ENCODE measurements around the gene LIFR. TPM values are rescaled to one million over a fixed set of nuclear protein-coding genes. Genes with fewer than 3 reads are reported as not detected.

The LIFR gene
- total RNA-seq, 1 donor from 2014 or later = 21.3 TPM

DNA sequence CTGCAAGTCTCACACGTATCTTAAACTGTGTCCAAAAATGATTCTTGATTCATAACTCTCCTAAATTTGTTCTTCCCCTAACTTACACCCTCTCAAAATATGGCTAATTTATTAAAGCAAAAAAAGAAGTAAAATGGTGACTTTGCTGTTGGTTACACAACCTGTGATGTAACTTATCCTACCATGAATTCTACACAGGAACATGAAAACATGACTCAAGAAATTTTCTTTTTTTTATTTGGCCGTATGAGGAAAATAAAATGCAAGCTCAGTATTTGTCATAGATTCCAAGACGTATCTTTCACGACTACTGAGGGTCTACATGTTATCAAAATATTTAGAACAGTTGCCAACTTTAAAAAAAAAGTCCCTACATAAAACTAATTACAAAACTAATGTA is 9.2 kb downstream of the LIFR start:
- no peak for DNase-seq (ENCODE audit: low read depth, low spot score)
- Mint-ChIP-seq H3K27me3 (ENCODE audit: low read depth) (no peaks in the 10 kb centered on the region), H3K36me3 (ENCODE audit: low read depth) (no peaks in the 10 kb centered on the region), H3K4me1 (no peaks in the 10 kb centered on the region), H3K4me3 (no peak overlapping the region), H3K9me3 (no peaks in the 10 kb centered on the region), H3K27ac (ENCODE audit: unreplicated experiment) (no peak overlapping the region)
- TF ChIP-seq, protein P1, sequence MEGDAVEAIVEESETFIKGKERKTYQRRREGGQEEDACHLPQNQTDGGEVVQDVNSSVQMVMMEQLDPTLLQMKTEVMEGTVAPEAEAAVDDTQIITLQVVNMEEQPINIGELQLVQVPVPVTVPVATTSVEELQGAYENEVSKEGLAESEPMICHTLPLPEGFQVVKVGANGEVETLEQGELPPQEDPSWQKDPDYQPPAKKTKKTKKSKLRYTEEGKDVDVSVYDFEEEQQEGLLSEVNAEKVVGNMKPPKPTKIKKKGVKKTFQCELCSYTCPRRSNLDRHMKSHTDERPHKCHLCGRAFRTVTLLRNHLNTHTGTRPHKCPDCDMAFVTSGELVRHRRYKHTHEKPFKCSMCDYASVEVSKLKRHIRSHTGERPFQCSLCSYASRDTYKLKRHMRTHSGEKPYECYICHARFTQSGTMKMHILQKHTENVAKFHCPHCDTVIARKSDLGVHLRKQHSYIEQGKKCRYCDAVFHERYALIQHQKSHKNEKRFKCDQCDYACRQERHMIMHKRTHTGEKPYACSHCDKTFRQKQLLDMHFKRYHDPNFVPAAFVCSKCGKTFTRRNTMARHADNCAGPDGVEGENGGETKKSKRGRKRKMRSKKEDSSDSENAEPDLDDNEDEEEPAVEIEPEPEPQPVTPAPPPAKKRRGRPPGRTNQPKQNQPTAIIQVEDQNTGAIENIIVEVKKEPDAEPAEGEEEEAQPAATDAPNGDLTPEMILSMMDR (conservative IDR thresholded peaks at IDR 0.05) = no peak

DNA sequence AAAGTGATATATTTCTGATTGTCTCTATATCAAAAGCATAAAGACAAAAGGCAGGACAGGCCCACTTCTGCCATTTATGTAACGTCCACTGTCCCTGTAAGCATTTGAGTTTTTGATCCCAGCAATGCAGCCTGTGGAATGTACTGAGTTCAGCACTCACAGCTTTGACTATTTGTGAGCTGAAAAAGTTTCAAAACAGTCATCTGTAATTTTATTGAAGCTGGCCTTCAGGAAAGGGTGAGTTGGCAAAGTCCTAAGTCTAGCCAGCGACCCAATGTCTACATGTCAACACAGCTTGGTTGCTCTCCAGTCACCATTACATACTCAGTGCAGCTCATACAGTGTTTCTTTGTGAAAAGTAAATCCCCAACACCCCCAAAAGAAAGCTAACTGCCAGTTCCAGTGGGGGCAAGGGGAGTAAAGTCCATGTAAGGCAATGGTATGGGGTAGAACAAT is 9.7 kb downstream of the LIFR start:
- no peak for DNase-seq (ENCODE audit: low read depth, low spot score)
- TF ChIP-seq, protein P1 (conservative IDR thresholded peaks at IDR 0.05) = no peak
- Mint-ChIP-seq H3K27me3 (ENCODE audit: low read depth) (no peaks in the 10 kb centered on the region), H3K9me3 (no peaks in the 10 kb centered on the region), H3K27ac (ENCODE audit: unreplicated experiment) (no peak overlapping the region), H3K4me1 (no peaks in the 10 kb centered on the region), H3K4me3 (no peak overlapping the region), H3K36me3 (ENCODE audit: low read depth) (no peaks in the 10 kb centered on the region)

DNA sequence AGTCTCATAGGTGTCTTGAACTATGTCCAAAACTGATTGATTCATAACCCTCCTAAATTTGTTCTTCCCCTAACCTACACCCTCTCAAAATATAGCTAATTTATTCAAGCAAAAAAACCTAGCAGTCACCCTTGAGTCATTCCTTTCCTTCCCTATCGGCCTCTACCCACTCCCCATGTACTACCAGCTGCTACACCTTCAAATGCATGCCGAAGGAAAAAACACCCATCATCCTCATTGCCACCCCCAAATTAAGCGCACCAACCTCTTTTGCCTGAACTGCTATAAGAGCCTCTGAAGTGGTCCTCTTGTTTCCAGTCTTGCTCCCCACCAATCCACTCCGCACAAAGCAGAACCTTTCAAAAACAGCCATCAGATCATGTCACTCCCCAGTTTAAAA is 12.6 kb downstream of the LIFR start:
- H3K4me1 Mint-ChIP-seq = peaks cover 3% of the 10 kb centered on the region
- H3K27me3 Mint-ChIP-seq (ENCODE audit: low read depth) = no peaks in the 10 kb centered on the region
- no peaks in the 10 kb centered on the region for H3K36me3 Mint-ChIP-seq (ENCODE audit: low read depth)
- DNase-seq (ENCODE audit: low read depth, low spot score) = no peak
- TF ChIP-seq, protein P1 (conservative IDR thresholded peaks at IDR 0.05) = no peak
- no peak overlapping the region for H3K4me3 Mint-ChIP-seq
- no peaks in the 10 kb centered on the region for H3K9me3 Mint-ChIP-seq
- H3K27ac Mint-ChIP-seq (ENCODE audit: unreplicated experiment) = no peak overlapping the region

DNA sequence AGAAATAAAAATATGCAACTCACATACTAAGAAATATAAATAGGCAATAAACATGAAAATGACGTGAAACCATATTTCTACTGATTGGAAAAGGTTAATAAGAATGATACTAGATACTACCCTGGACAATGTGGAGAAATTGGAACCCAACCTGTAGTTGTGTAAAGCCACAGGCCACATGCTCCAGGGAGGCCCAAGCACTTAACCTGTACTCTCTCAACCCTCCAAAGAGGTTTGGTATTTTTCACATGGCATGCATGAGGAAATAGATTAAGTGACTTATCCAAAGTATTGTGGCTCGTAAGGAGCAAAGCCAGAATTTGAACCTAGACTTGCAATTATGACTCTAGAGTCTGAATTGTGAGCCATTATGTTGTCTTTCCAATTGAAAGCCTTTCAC is 13.4 kb downstream of the LIFR start:
- H3K9me3 Mint-ChIP-seq = no peaks in the 10 kb centered on the region

DNA sequence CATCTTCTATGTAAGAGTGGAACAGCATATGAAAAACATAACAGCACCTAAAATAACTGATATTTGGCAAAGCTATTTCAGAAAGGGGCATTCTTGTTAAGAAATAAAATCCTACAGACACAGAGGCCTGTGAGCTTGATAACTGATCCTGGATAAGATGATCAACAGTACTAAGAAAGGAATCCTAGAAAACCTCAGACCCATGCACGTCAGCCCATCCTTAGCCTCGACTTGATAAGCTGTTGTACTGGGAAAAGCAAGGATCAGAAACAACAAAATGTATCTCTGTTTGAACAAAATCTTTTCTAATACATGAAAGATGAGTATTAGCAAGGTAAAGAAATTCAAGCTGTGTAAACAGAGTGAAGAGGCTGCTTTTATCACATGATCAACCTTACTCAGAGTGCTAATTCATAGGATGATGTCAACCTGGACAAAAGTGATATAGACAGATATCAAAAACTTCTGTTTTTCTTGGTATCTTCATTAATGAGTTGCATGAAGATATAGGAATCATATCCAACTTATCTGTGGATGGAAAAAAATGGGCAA is 15.2 kb downstream of the LIFR start:
- H3K4me1 Mint-ChIP-seq = peaks cover 3% of the 10 kb centered on the region
- no peaks in the 10 kb centered on the region for H3K27me3 Mint-ChIP-seq (ENCODE audit: low read depth)
- no peaks in the 10 kb centered on the region for H3K9me3 Mint-ChIP-seq
- H3K27ac Mint-ChIP-seq (ENCODE audit: unreplicated experiment) = no peak overlapping the region
- no peak for DNase-seq (ENCODE audit: low read depth, low spot score)
- H3K4me3 Mint-ChIP-seq = no peak overlapping the region
- no peaks in the 10 kb centered on the region for H3K36me3 Mint-ChIP-seq (ENCODE audit: low read depth)
- TF ChIP-seq, protein P1 (conservative IDR thresholded peaks at IDR 0.05) = no peak

More for the DNA sequence above, 13.4 kb downstream of the LIFR start:
- Mint-ChIP-seq H3K27ac (ENCODE audit: unreplicated experiment) (no peak overlapping the region), H3K4me1 (peaks cover 3% of the 10 kb centered on the region), H3K27me3 (ENCODE audit: low read depth) (no peaks in the 10 kb centered on the region), H3K4me3 (no peak overlapping the region), H3K36me3 (ENCODE audit: low read depth) (no peaks in the 10 kb centered on the region)
- no peak for DNase-seq (ENCODE audit: low read depth, low spot score)
- TF ChIP-seq, protein P1 (conservative IDR thresholded peaks at IDR 0.05) = no peak

All from neural crest cell (in vitro differentiated cells).